Suprapubic skin (tissue), 4 donors: ENCODE data around the gene NT5C1B. TPM values are rescaled to one million over a fixed set of nuclear protein-coding genes. Genes with fewer than 3 reads are reported as not detected.

Experiments used
- DNase-seq, 2 donors: peaks; one replicate each; pipeline ENCODE4 v3.0.0-alpha.2; 2019; ENCODE audit warnings: low spot score in 2 of 2
- H3K27ac ChIP-seq: fragments of 200-600 bp; sonication (generic); one replicate; pipeline ENCODE4 v1.5.1; 2019
- H3K27me3 ChIP-seq: fragments of 200-600 bp; sonication (generic); one replicate; pipeline ENCODE4 v1.5.1; 2019
- H3K36me3 ChIP-seq: fragments of 200-600 bp; sonication (generic); one replicate; pipeline ENCODE4 v1.5.1; 2019
- H3K4me1 ChIP-seq: fragments of 200-600 bp; sonication (generic); one replicate; pipeline ENCODE4 v1.5.1; 2019
- H3K4me3 ChIP-seq: fragments of 200-600 bp; sonication (generic); one replicate; pipeline ENCODE4 v1.5.1; 2019; ENCODE audit warnings: mild to moderate bottlenecking
- H3K9me3 ChIP-seq: fragments of 200-600 bp; sonication (generic); one replicate; pipeline ENCODE4 v1.5.1; 2019
- CTCF ChIP-seq, 2 donors: fragments of 200-600 bp in 1 of 2; fragments of 450-650 bp in 1 of 2; sonication (generic) in 1 of 2; IDR thresholded peaks; one replicate each; pipeline ENCODE4 v1.5.1; 2016 to 2019; ENCODE audit warnings: antibody characterized with exemption in 2 of 2, mild to moderate bottlenecking in 1 of 2, moderate library complexity in 1 of 2
- EP300 ChIP-seq: sonication (generic); formaldehyde crosslinking; IDR thresholded peaks from one replicate; pipeline ENCODE4 v1.6.1; 2017; ENCODE audit warnings: antibody characterized with exemption
- POLR2A ChIP-seq, 2 donors: fragments of 450-650 bp; IDR thresholded peaks; one replicate each; pipeline ENCODE4 v1.6.1; 2017; ENCODE audit warnings: antibody characterized with exemption in 2 of 2, mild to moderate bottlenecking in 2 of 2, moderate library complexity in 2 of 2
- POLR2AphosphoS5 ChIP-seq, 3 donors: sonication (generic); formaldehyde crosslinking; IDR thresholded peaks; one replicate each; pipeline ENCODE4 v1.6.1; 2017; ENCODE audit warnings: antibody characterized with exemption in 3 of 3
- WGBS: methylation state at CpG from one replicate; pipeline ENCODE4 v1.1.5; 2018; 5-methylcytosine and 5-hydroxymethylcytosine counted together
- total RNA-seq, 4 donors: library from RNA; depleted of rRNA; stranded (reverse); fragments of >200 nt; gene quantifications; one replicate each; pipeline ENCODE4 v1.1.0, GENCODE V29; 2016

The NT5C1B gene
- total RNA-seq, 4 donors from 2014 or later: not detected

- no peaks in the 10 kb centered on the region for H3K27me3 ChIP-seq
- no peaks in the 10 kb centered on the region for H3K4me1 ChIP-seq
- no peak for DNase-seq
- TF ChIP-seq POLR2AphosphoS5 (IDR thresholded peaks at IDR 0.05): no peak
- TF ChIP-seq EP300: no peak
- no peak for TF ChIP-seq CTCF (IDR thresholded peaks at IDR 0.05)
- H3K4me3 ChIP-seq: no peak overlapping the region
- no peaks in the 10 kb centered on the region for H3K36me3 ChIP-seq
- no peak overlapping the region for H3K27ac ChIP-seq
- no peaks in the 10 kb centered on the region for H3K9me3 ChIP-seq
- whole genome bisulfite sequencing: 27% methylated on average over 7 of the region's 7 CpGs
Measured at GRCh38 chr2:18536100-18536499, 53.3 kb downstream of the NT5C1B start.

GRCh38 chr2:18531194-18531593 lies 58.2 kb downstream of the NT5C1B start:
- H3K4me3 ChIP-seq: no peak overlapping the region
- H3K27me3 ChIP-seq: no peaks in the 10 kb centered on the region
- no peak for TF ChIP-seq CTCF (IDR thresholded peaks at IDR 0.05)
- TF ChIP-seq POLR2AphosphoS5 (IDR thresholded peaks at IDR 0.05): no peak
- TF ChIP-seq POLR2A (IDR thresholded peaks at IDR 0.05): no peak
- TF ChIP-seq EP300: no peak
- no peak for DNase-seq
- no peaks in the 10 kb centered on the region for H3K9me3 ChIP-seq
- WGBS: 56% methylated on average over 1 of the region's 1 CpG
- H3K27ac ChIP-seq: no peak overlapping the region
- H3K36me3 ChIP-seq: no peaks in the 10 kb centered on the region
- no peaks in the 10 kb centered on the region for H3K4me1 ChIP-seq

- Histone ChIP-seq H3K27me3 (no peaks in the 10 kb centered on the region), H3K36me3 (no peaks in the 10 kb centered on the region), H3K27ac (no peak overlapping the region), H3K9me3 (no peaks in the 10 kb centered on the region), H3K4me1 (no peaks in the 10 kb centered on the region), H3K4me3 (no peak overlapping the region)
- no peak for DNase-seq
- TF ChIP-seq EP300: no peak
- TF ChIP-seq POLR2AphosphoS5 (IDR thresholded peaks at IDR 0.05): no peak
- no peak for TF ChIP-seq CTCF (IDR thresholded peaks at IDR 0.05)
- no peak for TF ChIP-seq POLR2A (IDR thresholded peaks at IDR 0.05)
- WGBS: 82% methylated on average over 4 of the region's 4 CpGs
Measured at GRCh38 chr2:18527822-18528221, 61.5 kb downstream of the NT5C1B start.

- no peaks in the 10 kb centered on the region for H3K4me1 ChIP-seq
- no peaks in the 10 kb centered on the region for H3K27me3 ChIP-seq
- no peaks in the 10 kb centered on the region for H3K36me3 ChIP-seq
- no peak overlapping the region for H3K27ac ChIP-seq
- H3K4me3 ChIP-seq: no peak overlapping the region
- no peak for DNase-seq
- no peaks in the 10 kb centered on the region for H3K9me3 ChIP-seq
- 71% methylated on average over 2 of the region's 2 CpGs for WGBS
- TF ChIP-seq POLR2A (IDR thresholded peaks at IDR 0.05) (no peak), EP300 (no peak), CTCF (IDR thresholded peaks at IDR 0.05) (no peak), POLR2AphosphoS5 (IDR thresholded peaks at IDR 0.05) (no peak)
Measured at GRCh38 chr2:18527326-18527725, 62.0 kb downstream of the NT5C1B start.

GRCh38 chr2:18526429-18526828 lies 62.9 kb downstream of the NT5C1B start:
- 66% methylated on average over 7 of the region's 7 CpGs for WGBS
- TF ChIP-seq POLR2AphosphoS5 (IDR thresholded peaks at IDR 0.05): no peak
- no peaks in the 10 kb centered on the region for H3K9me3 ChIP-seq

GRCh38 chr2:18525852-18526251 lies 63.5 kb downstream of the NT5C1B start:
- TF ChIP-seq POLR2AphosphoS5 (IDR thresholded peaks at IDR 0.05): no peak
- TF ChIP-seq POLR2A (IDR thresholded peaks at IDR 0.05): no peak
- TF ChIP-seq EP300: no peak
- Histone ChIP-seq H3K4me1 (peaks cover 2% of the 10 kb centered on the region), H3K27me3 (no peaks in the 10 kb centered on the region), H3K27ac (no peak overlapping the region), H3K36me3 (no peaks in the 10 kb centered on the region), H3K9me3 (no peaks in the 10 kb centered on the region), H3K4me3 (no peak overlapping the region)
- 89% methylated on average over 3 of the region's 3 CpGs for WGBS
- DNase-seq: no peak

More at GRCh38 chr2:18526429-18526828, 62.9 kb downstream of the NT5C1B start:
- Histone ChIP-seq H3K36me3 (no peaks in the 10 kb centered on the region), H3K4me3 (no peak overlapping the region), H3K27ac (no peak overlapping the region), H3K27me3 (no peaks in the 10 kb centered on the region), H3K4me1 (no peaks in the 10 kb centered on the region)
- DNase-seq: no peak
